Adipocyte (in vitro differentiated cells): ENCODE results near the gene BLOC1S4.
A peak's percentile ranks its signal among the peaks of the same experiment; 100 is the strongest.
"Not testable (repeated sequence)": the region's sequence is repeated elsewhere in the genome, so short reads cannot be mapped to it uniquely, and the experiment has no call there.

ENCODE experiments used
- DNase-seq: peaks from one replicate; pipeline ENCODE4 v3.0.0-alpha.2; 2015; ENCODE audit warnings: low read depth
- H3K27me3 ChIP-seq: replicated peaks from 2 replicates; pipeline ENCODE4 v1.7.0; 2013; ENCODE audit warnings: mild to moderate bottlenecking, low read length, moderate library complexity; ENCODE audit not compliant: control insufficient read depth, insufficient read depth
- H3K36me3 ChIP-seq: 2 replicates; pipeline ENCODE4 v1.7.0; 2013; ENCODE audit warnings: low read length, mild to moderate bottlenecking, moderate library complexity; ENCODE audit not compliant: control insufficient read depth, insufficient read depth, severe bottlenecking
- H3K4me1 ChIP-seq: 2 replicates; pipeline ENCODE4 v1.7.0; 2013; ENCODE audit warnings: mild to moderate bottlenecking, low read length, moderate library complexity; ENCODE audit not compliant: control insufficient read depth, insufficient read depth
- H3K4me3 ChIP-seq: 2 replicates; pipeline ENCODE4 v1.7.0; 2013; ENCODE audit warnings: mild to moderate bottlenecking, low read length, moderate library complexity
- H3K9ac ChIP-seq: 2 replicates; pipeline ENCODE4 v1.7.0; 2013; ENCODE audit warnings: mild to moderate bottlenecking, low read length, moderate library complexity
- H3K9me3 ChIP-seq: 2 replicates; pipeline ENCODE4 v1.7.0; 2013; ENCODE audit warnings: mild to moderate bottlenecking, low read length, moderate library complexity; ENCODE audit not compliant: control insufficient read depth

Gene BLOC1S4

GRCh38 chr4:6749340-6750171, 33.6 kb downstream of the BLOC1S4 start:
- Histone ChIP-seq H3K9me3 (no peaks in the 10 kb centered on the region), H3K27me3 (no peaks in the 10 kb centered on the region)

DNA sequence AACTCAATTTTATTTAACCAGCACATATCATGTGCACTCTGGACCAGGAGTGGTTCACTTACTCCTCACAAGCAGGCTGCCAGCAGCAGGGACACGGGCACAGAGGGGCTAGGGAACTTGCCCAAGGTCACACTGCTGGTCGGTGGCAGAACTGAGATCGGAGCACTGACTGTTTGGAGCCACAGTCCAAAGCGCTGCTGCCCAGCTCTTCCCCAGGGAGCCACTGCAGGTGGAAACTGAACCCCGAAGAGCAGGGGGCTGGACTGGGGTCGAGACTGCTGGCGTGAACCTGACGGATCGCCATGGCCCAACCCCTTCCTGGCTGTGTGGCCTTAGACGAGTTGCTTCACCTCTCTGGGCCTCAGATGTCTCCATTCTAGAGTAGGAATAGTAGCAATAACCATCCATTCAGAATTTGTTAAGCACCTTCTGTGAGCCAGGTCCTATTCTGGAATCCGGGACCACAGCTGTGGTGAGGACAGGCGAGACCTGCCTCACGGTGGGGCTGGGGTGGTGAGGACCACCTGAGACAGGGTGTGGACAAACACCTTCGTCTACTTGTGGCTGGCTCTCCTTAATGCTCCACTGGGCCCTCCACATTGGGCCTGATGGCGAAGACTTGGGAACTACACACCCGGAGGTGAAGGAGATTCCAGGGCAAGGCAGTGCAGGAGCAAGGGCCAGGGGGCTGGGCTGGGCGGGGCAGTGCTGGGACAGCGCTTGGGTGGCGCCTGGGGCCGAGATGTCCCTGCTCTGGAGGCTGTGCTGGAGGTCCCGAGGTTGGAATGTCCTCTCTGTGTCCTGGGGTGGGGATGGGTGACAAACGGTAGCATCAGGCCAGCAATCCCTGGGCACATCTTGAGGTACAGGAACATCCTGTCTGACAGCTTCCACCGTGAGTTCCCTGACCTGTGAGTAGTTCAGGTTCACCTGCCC, 34.6 kb downstream of the BLOC1S4 start:
- no peak for DNase-seq
- Histone ChIP-seq H3K9me3 (no peaks in the 10 kb centered on the region), H3K36me3 (no peaks in the 10 kb centered on the region), H3K9ac (no peak overlapping the region), H3K4me1 (peaks cover 23% of the 10 kb centered on the region), H3K4me3 (no peak overlapping the region), H3K27me3 (no peaks in the 10 kb centered on the region)

More at GRCh38 chr4:6749340-6750171, 33.6 kb downstream of the BLOC1S4 start:
- Histone ChIP-seq H3K4me3 (peak overlapping the region; percentile 11), H3K36me3 (no peaks in the 10 kb centered on the region), H3K4me1 (peaks cover 23% of the 10 kb centered on the region), H3K9ac (peak overlapping the region; percentile 51)
- DNase-seq = no peak

DNA sequence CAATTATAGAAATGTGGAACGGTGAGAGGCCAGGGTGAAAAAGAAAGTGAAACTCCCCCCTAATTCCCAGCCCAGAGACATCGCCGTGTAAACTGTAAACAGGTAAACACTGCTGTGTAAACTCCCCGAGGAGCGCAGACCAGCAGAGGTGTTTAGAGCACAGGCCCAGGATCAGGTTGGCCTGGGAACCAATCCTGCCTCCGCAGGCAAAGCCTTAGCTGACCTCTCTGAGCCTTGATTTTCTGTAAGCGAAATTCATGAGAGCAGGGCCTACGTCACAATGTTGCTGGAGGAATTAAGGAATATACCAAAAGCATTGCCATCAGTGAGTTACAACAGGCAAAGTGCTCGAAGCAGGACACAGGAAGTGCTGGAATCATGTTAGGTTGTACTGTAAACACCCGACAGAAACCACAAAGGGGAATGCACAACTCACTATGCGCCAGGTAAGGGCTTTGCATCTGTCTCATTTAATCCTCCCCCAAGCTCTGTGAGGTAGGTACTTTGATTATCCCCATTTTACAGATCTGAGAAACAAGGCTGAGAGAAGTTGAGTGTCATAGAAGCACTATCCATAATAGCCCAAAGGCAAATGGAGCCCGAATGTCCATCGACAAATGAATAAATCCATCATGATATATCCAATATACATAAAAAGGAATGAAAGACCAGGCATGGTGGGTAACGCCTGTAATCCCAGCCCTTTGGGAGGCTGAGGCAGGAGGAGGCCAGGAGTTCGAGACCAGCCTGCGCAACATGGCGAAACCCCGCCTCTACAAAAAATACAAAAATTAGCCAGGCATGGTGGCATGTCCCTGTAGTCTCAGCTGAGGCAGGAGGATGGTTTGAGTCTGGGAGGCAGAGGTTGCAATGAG, 35.9 kb downstream of the BLOC1S4 start:
- no peak overlapping the region for H3K9ac ChIP-seq
- H3K9me3 ChIP-seq = no peaks in the 10 kb centered on the region
- H3K4me1 ChIP-seq = peaks cover 23% of the 10 kb centered on the region
- DNase-seq = no peak
- H3K4me3 ChIP-seq = no peak overlapping the region
- no peaks in the 10 kb centered on the region for H3K36me3 ChIP-seq
- H3K27me3 ChIP-seq = no peaks in the 10 kb centered on the region

DNA sequence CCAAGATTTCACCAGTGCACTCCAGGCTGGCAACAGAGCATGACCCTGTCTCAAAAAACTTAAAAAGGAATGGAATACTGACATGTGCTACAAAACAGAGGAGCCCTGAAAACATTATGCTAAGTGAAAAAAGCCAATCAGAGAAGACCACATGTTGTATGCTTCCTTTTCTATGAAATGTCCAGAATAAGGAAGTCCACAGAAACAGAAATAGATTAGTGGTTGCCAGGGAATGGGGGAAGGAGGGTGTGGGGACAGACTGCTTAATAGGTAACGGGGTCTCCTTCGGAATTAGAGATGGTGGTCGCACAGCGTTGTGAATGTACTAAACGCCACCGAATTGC, 36.5 kb downstream of the BLOC1S4 start:
- Histone ChIP-seq H3K4me3 (no peak overlapping the region), H3K27me3 (no peaks in the 10 kb centered on the region), H3K9me3 (no peaks in the 10 kb centered on the region), H3K9ac (no peak overlapping the region), H3K36me3 (no peaks in the 10 kb centered on the region), H3K4me1 (peaks cover 20% of the 10 kb centered on the region)
- DNase-seq = no peak

GRCh38 chr4:6753103-6753560, 37.2 kb downstream of the BLOC1S4 start:
- peaks cover 14% of the 10 kb centered on the region for H3K4me1 ChIP-seq
- H3K4me3 ChIP-seq = no peak overlapping the region
- H3K27me3 ChIP-seq = no peaks in the 10 kb centered on the region
- no peak overlapping the region for H3K9ac ChIP-seq
- no peaks in the 10 kb centered on the region for H3K36me3 ChIP-seq
- H3K9me3 ChIP-seq = no peaks in the 10 kb centered on the region
- DNase-seq = no peak

DNA sequence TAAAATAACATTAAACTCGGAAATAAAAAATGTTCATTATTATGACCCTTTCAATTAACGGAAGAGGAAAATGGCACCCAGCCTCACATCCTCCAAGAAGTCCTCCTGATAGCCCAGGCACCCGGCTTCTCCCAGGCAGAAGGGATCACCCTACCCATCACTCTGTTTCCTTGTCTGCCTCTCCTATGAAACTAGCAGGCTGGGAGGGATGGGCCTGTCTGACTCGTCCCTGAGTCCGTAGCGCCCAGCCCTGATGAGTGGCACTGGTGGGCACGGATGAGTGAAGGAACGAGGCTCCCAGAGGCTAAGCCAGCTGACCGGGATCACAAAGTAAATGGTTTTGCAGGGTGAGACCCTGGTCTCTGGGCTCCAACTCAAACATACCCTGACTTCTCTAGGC, 37.9 kb downstream of the BLOC1S4 start:
- Histone ChIP-seq H3K9ac (no peak overlapping the region), H3K9me3 (no peaks in the 10 kb centered on the region), H3K4me1 (peaks cover 11% of the 10 kb centered on the region), H3K27me3 (no peaks in the 10 kb centered on the region), H3K36me3 (no peaks in the 10 kb centered on the region), H3K4me3 (no peak overlapping the region)
- DNase-seq = no peak

DNA sequence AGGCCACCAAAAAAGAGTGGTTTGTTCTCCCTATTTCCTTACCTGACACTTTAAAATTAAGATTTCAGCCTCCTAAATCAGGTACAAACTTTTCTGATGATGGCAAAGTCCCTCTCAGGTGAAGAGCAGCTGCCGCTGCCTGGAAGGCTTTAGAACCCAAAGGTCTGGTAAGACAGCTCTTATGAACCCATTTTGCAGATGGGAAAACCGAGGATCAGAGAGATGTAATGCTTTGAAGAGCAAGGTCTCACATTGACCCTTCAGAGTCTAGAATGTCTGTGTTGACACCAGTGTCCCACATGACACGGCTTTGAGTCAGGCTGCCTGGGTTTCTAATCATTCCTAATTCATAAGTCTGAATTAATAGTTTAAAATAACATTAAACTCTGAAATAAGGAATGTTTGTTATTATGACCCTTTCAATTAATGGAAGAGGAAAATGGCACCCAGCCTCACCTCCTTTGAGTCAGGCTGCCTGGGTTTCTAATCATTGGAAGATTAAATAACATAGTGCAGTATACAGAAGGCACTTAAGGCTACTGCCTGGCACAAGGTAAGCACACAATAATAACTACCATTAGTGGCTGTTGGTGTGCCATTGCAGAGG, 38.6 kb downstream of the BLOC1S4 start:
- DNase-seq = no peak
- peaks cover 4% of the 10 kb centered on the region for H3K4me1 ChIP-seq

DNA sequence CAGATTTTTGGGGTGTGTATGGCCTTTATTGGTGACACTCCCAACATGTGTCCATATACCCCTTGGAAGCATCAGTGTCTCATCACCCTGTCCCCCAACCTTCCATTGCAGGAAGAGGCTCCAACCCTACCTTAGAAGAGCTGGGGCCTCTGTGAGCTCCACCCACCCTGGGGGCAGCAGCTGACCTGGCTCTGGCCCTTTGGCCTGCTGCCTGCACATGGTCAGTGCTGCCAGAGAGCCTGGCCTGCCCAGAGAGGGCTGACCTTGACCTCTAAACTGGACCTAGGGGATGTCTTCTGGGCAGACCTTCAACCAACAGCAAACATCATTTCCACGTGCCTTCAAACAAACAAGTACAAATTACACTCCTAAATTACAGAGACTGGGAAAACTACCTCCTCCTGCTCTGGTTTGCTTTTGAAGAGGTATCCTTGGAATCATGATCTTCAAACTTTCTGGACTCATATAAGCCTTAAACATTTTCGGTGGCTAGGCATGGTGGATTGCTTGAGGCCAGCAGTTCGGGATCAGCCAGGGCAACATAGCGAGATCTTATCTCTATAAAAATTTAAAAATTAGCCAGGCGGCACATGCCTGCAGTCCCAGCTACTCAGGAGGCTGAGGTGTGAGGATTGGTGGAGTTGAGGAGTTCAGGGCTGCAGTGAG, 39.2 kb downstream of the BLOC1S4 start:
- Histone ChIP-seq H3K4me3 (no peak overlapping the region), H3K4me1 (no peaks in the 10 kb centered on the region), H3K36me3 (no peaks in the 10 kb centered on the region), H3K9me3 (no peaks in the 10 kb centered on the region), H3K27me3 (no peaks in the 10 kb centered on the region), H3K9ac (no peak overlapping the region)
- no peak for DNase-seq

More for the DNA sequence above, 38.6 kb downstream of the BLOC1S4 start:
- H3K9me3 ChIP-seq = no peaks in the 10 kb centered on the region
- H3K36me3 ChIP-seq = no peaks in the 10 kb centered on the region
- H3K27me3 ChIP-seq = no peaks in the 10 kb centered on the region
- H3K4me3 ChIP-seq = no peak overlapping the region
- no peak overlapping the region for H3K9ac ChIP-seq

DNA sequence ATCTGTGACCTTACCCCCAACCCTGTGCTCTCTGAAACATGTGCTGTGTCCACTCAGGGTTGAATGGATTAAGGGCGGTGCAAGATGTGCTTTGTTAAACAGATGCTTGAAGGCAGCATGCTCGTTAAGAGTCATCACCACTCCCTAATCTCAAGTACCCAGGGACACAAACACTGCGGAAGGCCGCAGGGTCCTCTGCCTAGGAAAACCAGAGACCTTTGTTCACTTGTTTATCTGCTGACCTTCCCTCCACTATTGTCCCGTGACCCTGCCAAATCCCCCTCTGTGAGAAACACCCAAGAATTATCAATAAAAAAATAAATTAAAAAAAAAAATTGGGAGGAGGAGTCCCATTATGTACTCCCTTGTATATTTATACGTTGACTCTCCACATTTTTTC, 40.4 kb downstream of the BLOC1S4 start:
- not testable (repeated sequence) for DNase-seq, H3K36me3 ChIP-seq, H3K4me1 ChIP-seq, H3K4me3 ChIP-seq, H3K9me3 ChIP-seq, H3K27me3 ChIP-seq, H3K9ac ChIP-seq

DNA sequence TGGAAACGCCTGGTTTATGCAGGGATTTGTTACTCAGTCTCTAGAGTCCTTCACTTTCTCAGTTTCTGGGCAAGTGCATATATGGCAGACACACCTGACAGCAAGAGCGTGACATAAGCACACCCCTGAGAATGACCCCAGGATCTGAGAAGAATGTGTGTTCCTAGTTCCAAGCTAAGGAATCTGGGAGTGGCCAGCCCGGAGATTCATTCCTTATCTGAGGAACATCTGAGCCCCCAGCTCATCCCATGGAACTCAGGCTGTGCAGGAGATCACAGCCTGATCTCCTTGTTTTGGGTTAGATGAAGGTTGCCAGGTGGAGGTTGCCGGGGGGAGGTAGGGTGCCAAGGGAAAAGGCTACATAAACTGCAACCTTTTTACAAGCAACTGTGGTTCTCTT, 42.8 kb downstream of the BLOC1S4 start:
- Histone ChIP-seq H3K36me3 (no peaks in the 10 kb centered on the region), H3K4me3 (no peak overlapping the region), H3K9ac (no peak overlapping the region), H3K9me3 (no peaks in the 10 kb centered on the region), H3K27me3 (peaks cover 3% of the 10 kb centered on the region), H3K4me1 (no peaks in the 10 kb centered on the region)
- no peak for DNase-seq
